Gastrocnemius medialis (tissue), 4 donors: ENCODE data around the gene KCNF1.

Experiments
- CTCF ChIP-seq, 5 experiments: fragments of 450-650 bp in 3 of 5; fragments of 200-600 bp in 2 of 5; sonication (generic) in 2 of 5; IDR thresholded peaks in 4 of 5; conservative IDR thresholded peaks in 1 of 5; 1 replicate in 4 of 5; 2 replicates in 1 of 5; pipeline ENCODE4 v1.5.1; 2016 to 2019; ENCODE audit warnings: antibody characterized with exemption in 5 of 5, mild to moderate bottlenecking in 3 of 5, moderate library complexity in 3 of 5
- POLR2A ChIP-seq, 2 donors: fragments of 450-650 bp; IDR thresholded peaks; one replicate each; pipeline ENCODE4 v1.6.1; 2017; ENCODE audit warnings: antibody characterized with exemption in 2 of 2, mild to moderate bottlenecking in 2 of 2, moderate library complexity in 2 of 2

- TF ChIP-seq CTCF (IDR thresholded peaks at IDR 0.05 in 4 of 5, conservative IDR thresholded peaks at IDR 0.05 in 1 of 5): no peak
- no peak for TF ChIP-seq POLR2A (IDR thresholded peaks at IDR 0.05)
These were observed 27.2 kb upstream of the KCNF1 start for GRCh38 chr2:10884574-10884975.
